Measurements from ENCODE around the gene CRYBG2. TPM values are rescaled to one million over a fixed set of nuclear protein-coding genes. Genes with fewer than 3 reads are reported as not detected.
A peak's percentile ranks its signal among the peaks of the same experiment; 100 is the strongest.
"Not testable (repeated sequence)": the region's sequence is repeated elsewhere in the genome, so short reads cannot be mapped to it uniquely, and the experiment has no call there.

Gene CRYBG2
- total RNA-seq, 2 donors from 2014 or later = 1.6 to 2.3 TPM

- Mint-ChIP-seq H3K27me3 (ENCODE audit: low read depth) (peaks cover 6% of the 10 kb centered on the region), H3K36me3 (ENCODE audit: insufficient read depth in 2 of 2) (no peaks in the 10 kb centered on the region), H3K27ac (no peak overlapping the region), H3K4me3 (peak overlapping the region; percentile 92 to 96), H3K9me3 (no peaks in the 10 kb centered on the region), H3K4me1 (ENCODE audit: low read depth) (peaks cover 7% of the 10 kb centered on the region)
- DNase-seq (peak; percentile 83 to 84), ATAC-seq (replicated peaks in 1 of 2) (peak; percentile 93 to 96)
Measured at GRCh38 chr1:26336477-26337205, 17.3 kb downstream of the CRYBG2 start.

- peaks cover 6% of the 10 kb centered on the region for H3K27me3 Mint-ChIP-seq (ENCODE audit: low read depth)
- peaks cover 7% of the 10 kb centered on the region for H3K4me1 Mint-ChIP-seq (ENCODE audit: low read depth)
- peak overlapping the region; percentile 65 for H3K27ac Mint-ChIP-seq
- ATAC-seq (replicated peaks in 1 of 2) (peak; percentile 2 to 17), DNase-seq (no peak)
- no peaks in the 10 kb centered on the region for H3K9me3 Mint-ChIP-seq
- no peaks in the 10 kb centered on the region for H3K36me3 Mint-ChIP-seq (ENCODE audit: insufficient read depth in 2 of 2)
- peak overlapping the region; percentile 92 to 96 for H3K4me3 Mint-ChIP-seq
Measured at GRCh38 chr1:26335774-26336476, 18.0 kb downstream of the CRYBG2 start.

GRCh38 chr1:26333312-26333711 is 20.6 kb downstream of the CRYBG2 start:
- H3K27me3 Mint-ChIP-seq (ENCODE audit: low read depth); H3K27ac Mint-ChIP-seq; H3K4me1 Mint-ChIP-seq (ENCODE audit: low read depth); DNase-seq; ATAC-seq (replicated peaks in 1 of 2); H3K36me3 Mint-ChIP-seq (ENCODE audit: insufficient read depth in 2 of 2); H3K4me3 Mint-ChIP-seq; H3K9me3 Mint-ChIP-seq: not testable (repeated sequence)

- H3K9me3 Mint-ChIP-seq = no peaks in the 10 kb centered on the region
- DNase-seq (no peak), ATAC-seq (replicated peaks in 1 of 2) (no peak)
- H3K36me3 Mint-ChIP-seq (ENCODE audit: insufficient read depth in 2 of 2) = no peaks in the 10 kb centered on the region
- peaks cover under 1% of the 10 kb centered on the region for H3K27me3 Mint-ChIP-seq (ENCODE audit: low read depth)
- H3K4me3 Mint-ChIP-seq = no peak overlapping the region
- no peaks in the 10 kb centered on the region for H3K4me1 Mint-ChIP-seq (ENCODE audit: low read depth)
- H3K27ac Mint-ChIP-seq = no peak overlapping the region
Measured at GRCh38 chr1:26330276-26330675, 23.7 kb downstream of the CRYBG2 start.

- not testable (repeated sequence) for H3K4me3 Mint-ChIP-seq; H3K27me3 Mint-ChIP-seq (ENCODE audit: low read depth); H3K27ac Mint-ChIP-seq; DNase-seq; H3K36me3 Mint-ChIP-seq (ENCODE audit: insufficient read depth in 2 of 2); H3K9me3 Mint-ChIP-seq; ATAC-seq (replicated peaks in 1 of 2); H3K4me1 Mint-ChIP-seq (ENCODE audit: low read depth)
Measured at GRCh38 chr1:26329380-26329779, 24.6 kb downstream of the CRYBG2 start.

- no peaks in the 10 kb centered on the region for H3K27me3 Mint-ChIP-seq (ENCODE audit: low read depth)
- no peaks in the 10 kb centered on the region for H3K4me1 Mint-ChIP-seq (ENCODE audit: low read depth)
Measured at GRCh38 chr1:26328597-26328996, 25.3 kb downstream of the CRYBG2 start.

GRCh38 chr1:26327956-26328362 is 26.0 kb downstream of the CRYBG2 start:
- Mint-ChIP-seq H3K27ac (no peak overlapping the region), H3K4me3 (no peak overlapping the region), H3K36me3 (ENCODE audit: insufficient read depth in 2 of 2) (peaks cover 0 to 4% of the 10 kb centered on the region in 2 donors), H3K4me1 (ENCODE audit: low read depth) (peaks cover 3% of the 10 kb centered on the region), H3K9me3 (no peaks in the 10 kb centered on the region), H3K27me3 (ENCODE audit: low read depth) (no peaks in the 10 kb centered on the region)
- ATAC-seq (replicated peaks in 1 of 2) (no peak), DNase-seq (no peak)

More at GRCh38 chr1:26328597-26328996, 25.3 kb downstream of the CRYBG2 start:
- Mint-ChIP-seq H3K9me3 (no peaks in the 10 kb centered on the region), H3K27ac (no peak overlapping the region), H3K36me3 (ENCODE audit: insufficient read depth in 2 of 2) (peaks cover 0 to 2% of the 10 kb centered on the region in 2 donors), H3K4me3 (no peak overlapping the region)
- ATAC-seq (replicated peaks in 1 of 2) (no peak), DNase-seq (no peak)

GRCh38 chr1:26324550-26324949 is 29.4 kb downstream of the CRYBG2 start:
- H3K4me3 Mint-ChIP-seq = no peak overlapping the region
- DNase-seq (no peak), ATAC-seq (replicated peaks in 1 of 2) (no peak)
- no peaks in the 10 kb centered on the region for H3K27me3 Mint-ChIP-seq (ENCODE audit: low read depth)
- H3K4me1 Mint-ChIP-seq (ENCODE audit: low read depth) = peaks cover 27% of the 10 kb centered on the region
- H3K27ac Mint-ChIP-seq = no peak overlapping the region
- no peaks in the 10 kb centered on the region for H3K9me3 Mint-ChIP-seq
- H3K36me3 Mint-ChIP-seq (ENCODE audit: insufficient read depth in 2 of 2) = peaks cover 4 to 12% of the 10 kb centered on the region in 2 donors

GRCh38 chr1:26323382-26323781 is 30.5 kb downstream of the CRYBG2 start:
- no peaks in the 10 kb centered on the region for H3K27me3 Mint-ChIP-seq (ENCODE audit: low read depth)
- peak overlapping the region; percentile 79 for H3K27ac Mint-ChIP-seq
- peaks cover 39% of the 10 kb centered on the region for H3K4me1 Mint-ChIP-seq (ENCODE audit: low read depth)
- H3K4me3 Mint-ChIP-seq = no peak overlapping the region
- ATAC-seq (replicated peaks in 1 of 2) = no peak
- H3K9me3 Mint-ChIP-seq = no peaks in the 10 kb centered on the region
- peaks cover 4 to 12% of the 10 kb centered on the region in 2 donors for H3K36me3 Mint-ChIP-seq (ENCODE audit: insufficient read depth in 2 of 2)
- no peak for DNase-seq

- H3K27me3 Mint-ChIP-seq (ENCODE audit: low read depth) = no peaks in the 10 kb centered on the region
- H3K4me1 Mint-ChIP-seq (ENCODE audit: low read depth) = peaks cover 53% of the 10 kb centered on the region
- ATAC-seq (replicated peaks in 1 of 2) = no peak
- no peak overlapping the region for H3K4me3 Mint-ChIP-seq
- H3K27ac Mint-ChIP-seq = no peak overlapping the region
- H3K9me3 Mint-ChIP-seq = no peaks in the 10 kb centered on the region
- DNase-seq = no peak
- peaks cover 6 to 12% of the 10 kb centered on the region in 2 donors for H3K36me3 Mint-ChIP-seq (ENCODE audit: insufficient read depth in 2 of 2)
Measured at GRCh38 chr1:26322042-26322331, 31.9 kb downstream of the CRYBG2 start.

GRCh38 chr1:26321315-26322041 is 32.5 kb downstream of the CRYBG2 start:
- ATAC-seq (replicated peaks in 1 of 2) = peak; percentile 68 to 70
- no peaks in the 10 kb centered on the region for H3K27me3 Mint-ChIP-seq (ENCODE audit: low read depth)
- peaks cover 6 to 12% of the 10 kb centered on the region in 2 donors for H3K36me3 Mint-ChIP-seq (ENCODE audit: insufficient read depth in 2 of 2)
- DNase-seq = peak; percentile 93 to 96
- H3K27ac Mint-ChIP-seq = peak overlapping the region; percentile 79
- H3K4me1 Mint-ChIP-seq (ENCODE audit: low read depth) = peaks cover 58% of the 10 kb centered on the region
- peak overlapping the region; percentile 70 to 74 for H3K4me3 Mint-ChIP-seq
- no peaks in the 10 kb centered on the region for H3K9me3 Mint-ChIP-seq

GRCh38 chr1:26320896-26321295 is 33.0 kb downstream of the CRYBG2 start:
- ATAC-seq (replicated peaks in 1 of 2) = peak; percentile 0 to 17
- Mint-ChIP-seq H3K9me3 (no peaks in the 10 kb centered on the region), H3K4me1 (ENCODE audit: low read depth) (peaks cover 64% of the 10 kb centered on the region), H3K27me3 (ENCODE audit: low read depth) (no peaks in the 10 kb centered on the region), H3K36me3 (ENCODE audit: insufficient read depth in 2 of 2) (peaks cover 6 to 12% of the 10 kb centered on the region in 2 donors), H3K4me3 (peak overlapping the region; percentile 74 to 97), H3K27ac (no peak overlapping the region)
- DNase-seq = no peak

Data from activated T-cell treated with anti-CD3 and anti-CD28 coated beads, Interleukin-2, amount 50 U/mL, for 72 hours (primary cell).